ENCODE measurements around the gene SRRD. TPM values are rescaled to one million over a fixed set of nuclear protein-coding genes. Genes with fewer than 3 reads are reported as not detected.

The SRRD gene, protein sequence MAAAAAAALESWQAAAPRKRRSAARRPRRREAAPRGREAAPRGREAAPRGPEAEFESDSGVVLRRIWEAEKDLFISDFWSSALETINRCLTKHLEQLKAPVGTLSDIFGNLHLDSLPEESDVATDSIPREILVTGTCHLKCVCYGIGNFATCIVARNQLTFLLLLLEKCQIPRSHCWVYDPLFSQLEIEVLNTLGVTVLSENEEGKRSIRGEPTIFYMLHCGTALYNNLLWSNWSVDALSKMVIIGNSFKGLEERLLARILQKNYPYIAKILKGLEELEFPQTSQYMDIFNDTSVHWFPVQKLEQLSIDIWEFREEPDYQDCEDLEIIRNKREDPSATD
- 9.4 and 11.5 TPM in 2 replicates for total RNA-seq

DNA sequence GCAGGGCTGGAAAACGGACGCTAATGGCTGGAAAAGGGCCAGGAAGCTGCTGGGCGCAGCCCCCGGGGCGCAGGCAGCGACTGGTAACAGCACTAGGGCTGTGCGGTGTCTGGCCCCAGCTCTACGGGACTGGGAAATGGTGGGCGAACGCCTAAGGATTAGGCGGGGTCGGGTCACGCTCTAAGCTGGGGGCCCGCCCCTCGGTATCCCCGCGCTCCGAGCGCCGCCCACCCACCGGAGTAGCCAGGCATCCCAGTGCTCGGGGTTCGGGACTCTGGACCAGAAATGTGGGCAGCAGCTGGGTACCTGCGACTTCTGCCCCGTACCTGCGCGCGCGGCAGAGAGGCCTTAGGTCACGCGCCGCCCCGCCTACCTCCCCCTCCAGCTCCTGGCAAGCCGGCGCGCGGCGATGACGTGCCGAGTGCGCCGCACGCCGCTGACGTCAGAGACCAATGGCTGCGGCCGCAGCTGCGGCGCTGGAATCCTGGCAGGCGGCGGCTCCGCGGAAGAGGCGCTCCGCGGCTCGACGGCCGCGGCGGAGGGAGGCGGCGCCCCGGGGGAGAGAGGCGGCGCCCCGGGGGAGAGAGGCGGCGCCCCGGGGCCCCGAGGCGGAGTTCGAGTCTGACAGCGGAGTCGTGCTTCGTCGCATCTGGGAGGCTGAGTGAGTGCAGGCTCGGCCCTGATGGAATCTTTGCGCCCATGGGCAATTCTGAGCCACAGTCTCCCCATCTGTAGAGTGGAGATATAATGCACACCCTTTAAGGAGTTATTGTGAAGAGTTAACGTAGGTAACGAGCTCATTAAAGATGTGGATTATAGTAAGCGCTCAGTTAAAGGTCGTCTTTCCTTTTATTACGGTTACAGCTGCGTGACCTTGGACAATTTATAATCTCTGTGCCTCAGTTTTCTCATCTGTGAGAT, at the start of gene SRRD, which contains the start of gene HPS4:
Gene SRRD, plus strand, starts transcription at position 439 of the 921 bp plus-strand sequence. Its CDS starts 14 bp downstream, at position 453.
Gene HPS4, minus strand, starts transcription at position 345 of the 921 bp plus-strand sequence. CDS start 2,021 bp downstream, outside the sequence.

DNA sequence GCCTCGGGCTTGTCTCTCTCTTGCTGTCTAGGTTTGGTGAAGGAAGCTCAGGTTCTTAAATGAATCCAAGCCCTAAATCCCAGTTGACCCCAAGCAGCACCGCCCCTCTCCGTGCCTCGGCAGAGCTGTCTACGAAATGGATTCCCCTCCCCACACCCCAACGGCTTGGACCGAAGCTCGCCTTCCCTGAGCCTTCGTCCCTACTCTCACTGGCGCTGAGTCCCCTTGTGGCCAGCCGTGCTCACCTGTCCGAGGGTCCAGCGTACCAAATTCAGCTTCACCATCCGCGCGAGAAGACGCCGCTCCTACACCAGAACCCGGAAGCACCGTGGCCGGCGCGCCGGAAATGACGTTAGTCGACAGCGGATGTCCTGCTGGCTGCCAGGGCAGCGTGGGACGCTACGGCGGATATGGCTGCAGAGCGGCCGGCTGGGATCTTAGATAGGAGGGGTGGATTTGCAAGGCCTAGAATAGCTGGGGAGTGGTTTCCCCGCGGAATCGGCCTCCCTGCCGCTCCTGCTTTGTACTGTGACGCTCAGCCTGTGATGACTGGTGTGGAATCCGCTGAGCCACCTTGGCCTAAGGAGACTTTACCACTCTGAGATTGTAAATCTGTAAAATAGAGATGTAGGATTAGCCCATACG, 28.6 kb downstream of the SRRD start, which contains the start of gene TFIP11:
Gene TFIP11, minus strand, starts transcription at position 325 of the 645 bp plus-strand sequence. CDS start 2,201 bp downstream, outside the sequence.

Other genes with a start within 250 kb of the SRRD start
- gene ASPHD2, start 54.6 kb upstream of the SRRD start, total RNA-seq, result 1.8 TPM in 2 replicates
- 20.3 and 26.9 TPM in 2 replicates for gene HPS4, start 94 bp upstream of the SRRD start, total RNA-seq
- 29.8 and 36.2 TPM in 2 replicates for gene TFIP11, start 28.6 kb downstream of the SRRD start, total RNA-seq
- 18.9 and 23.4 TPM in 2 replicates for gene TPST2, start 106.3 kb downstream of the SRRD start, total RNA-seq
- gene CRYBB1, start 134.2 kb downstream of the SRRD start, total RNA-seq, result not detected in 2 replicates
- not detected in 2 replicates for gene CRYBA4, start 138.1 kb downstream of the SRRD start, total RNA-seq
- gene MIAT, start 173.7 kb downstream of the SRRD start, total RNA-seq, result 0.53 and 0.75 TPM in 2 replicates

All from aortic smooth muscle cell (primary cell).